NOMO-1 treated with dmso at 0.1 percent for 144 hours (cell line): ENCODE data around the gene KCNQ1OT1.

Experiments
- DNase-seq: peaks from one replicate; lab custom pipeline; 2025; ENCODE audit not compliant: unreplicated experiment; lab: John Stamatoyannopoulos, UW

Gene KCNQ1OT1

GRCh38 chr11:2721210-2721916, 21.6 kb upstream of the KCNQ1OT1 start:
- DNase-seq = no peak

- DNase-seq = no peak
Measured at GRCh38 chr11:2719831-2720590, 20.2 kb upstream of the KCNQ1OT1 start.

DNA sequence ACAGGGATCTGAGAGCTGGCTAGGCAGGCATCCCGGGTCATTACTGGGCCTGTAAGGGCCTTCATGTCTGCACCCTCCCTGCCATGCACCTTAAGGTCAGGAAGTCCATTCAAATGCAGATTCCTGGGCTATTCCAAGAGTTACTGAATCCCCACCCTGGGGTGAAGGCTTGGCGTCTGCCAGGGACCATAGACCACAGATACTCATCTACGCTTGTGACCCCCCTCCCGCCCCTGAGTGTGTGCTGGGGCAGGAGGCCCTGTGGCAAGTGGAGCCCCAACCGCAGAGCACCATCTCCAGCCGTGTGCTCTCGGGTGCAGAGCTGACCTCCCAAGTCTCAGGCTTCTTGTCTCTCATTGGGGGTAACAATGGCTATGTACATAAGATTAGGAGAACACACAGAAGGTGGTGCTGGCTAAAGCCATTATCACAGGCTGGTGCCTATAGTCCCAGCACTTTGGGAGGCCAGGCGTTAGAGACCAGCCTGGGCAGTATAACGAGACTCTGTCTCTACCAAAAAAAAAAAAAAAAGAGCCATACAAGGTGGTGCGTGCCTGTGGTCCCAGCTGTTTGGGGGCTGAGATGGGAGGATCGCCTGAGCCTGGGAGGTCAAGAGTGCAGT, 19.1 kb upstream of the KCNQ1OT1 start:
- DNase-seq = no peak

DNA sequence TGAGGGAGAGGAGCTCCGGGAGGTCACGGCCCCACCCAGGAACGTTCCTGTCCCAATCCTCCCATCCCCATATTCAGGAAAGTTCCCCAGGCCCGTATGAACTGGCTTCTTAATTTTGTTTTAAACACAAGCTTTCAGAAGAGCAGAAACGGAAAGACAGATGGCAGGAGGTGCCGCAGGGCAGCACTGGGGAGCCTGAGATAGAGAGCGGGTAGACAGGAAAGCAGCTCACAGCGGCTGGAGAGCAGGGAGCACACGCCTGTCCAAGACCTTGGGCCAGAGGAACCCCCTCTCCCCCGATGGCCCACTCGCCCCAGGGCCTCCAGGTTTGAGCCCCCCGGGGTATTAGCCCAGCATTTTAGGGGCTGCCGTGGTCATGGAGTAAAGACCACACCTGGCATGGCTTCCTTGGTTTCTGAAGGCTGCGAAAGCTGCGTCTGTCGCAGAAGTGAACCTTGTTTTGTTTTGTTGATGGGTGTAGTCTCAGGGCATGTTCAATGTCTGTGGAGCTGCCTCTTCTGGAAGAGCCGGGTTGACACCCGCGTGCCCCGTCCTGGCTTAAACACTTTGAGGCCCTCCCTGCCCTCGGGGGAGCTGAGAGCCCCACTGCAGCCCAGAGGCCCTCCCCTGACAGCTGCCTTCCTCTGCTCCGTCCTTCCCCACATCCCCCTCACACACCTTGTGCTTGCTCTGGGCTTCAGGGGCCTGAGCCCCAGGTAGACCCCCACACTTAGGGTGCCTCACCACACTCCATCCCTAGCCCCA, 17.9 kb upstream of the KCNQ1OT1 start:
- DNase-seq = no peak

- DNase-seq = no peak
Measured at GRCh38 chr11:2716376-2717095, 16.7 kb upstream of the KCNQ1OT1 start.

DNA sequence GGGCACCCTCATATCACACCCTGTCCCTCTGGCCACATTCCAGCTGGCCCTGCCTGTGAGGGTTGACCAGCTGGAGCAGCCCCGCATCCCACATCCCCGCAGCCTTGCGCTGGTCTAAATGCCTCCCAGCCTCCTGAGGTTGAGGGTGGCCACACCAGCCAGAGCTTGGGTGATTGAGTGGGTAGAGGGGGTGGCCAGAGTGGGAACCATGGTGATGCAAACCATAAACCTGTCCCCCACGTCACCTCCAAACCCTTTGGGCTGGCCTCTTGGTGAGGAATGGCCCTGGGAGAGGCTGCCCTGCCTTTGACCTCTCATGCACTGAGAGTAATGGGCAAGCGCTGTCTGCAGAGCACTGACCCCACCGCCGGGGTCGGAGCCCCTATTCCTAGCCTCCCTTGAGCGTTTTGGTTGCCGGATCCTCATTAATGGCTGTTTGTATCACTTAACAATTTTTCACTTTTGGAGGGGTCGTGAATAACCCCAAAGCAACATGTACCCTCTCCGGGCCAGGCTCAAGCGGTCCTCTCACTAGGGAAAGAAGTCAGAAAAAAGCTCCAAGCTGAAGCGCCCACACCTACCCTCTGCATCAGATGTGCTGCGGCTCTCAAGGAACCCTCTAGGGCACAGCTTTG, 16.0 kb upstream of the KCNQ1OT1 start:
- DNase-seq = no peak

- no peak for DNase-seq
Measured at GRCh38 chr11:2714871-2715270, 15.1 kb upstream of the KCNQ1OT1 start.

DNA sequence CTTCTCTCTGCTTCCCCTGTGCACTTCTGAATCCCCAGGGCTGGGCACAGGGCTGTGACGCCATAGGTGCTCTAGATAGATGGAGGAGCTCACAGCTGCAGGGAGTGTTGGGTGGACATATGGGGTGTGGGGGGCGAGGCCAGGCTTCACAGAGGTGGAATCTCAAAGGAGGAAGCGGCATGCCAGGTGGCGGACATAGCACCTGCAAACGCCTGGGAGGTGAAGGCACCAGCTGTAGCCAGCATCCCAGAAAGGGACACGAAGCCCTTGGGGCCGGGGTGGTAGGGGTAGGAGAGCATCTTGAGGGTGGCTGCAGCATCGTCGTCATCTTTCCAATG, 14.6 kb upstream of the KCNQ1OT1 start:
- DNase-seq = no peak

- no peak for DNase-seq
Measured at GRCh38 chr11:2713661-2714462, 14.1 kb upstream of the KCNQ1OT1 start.

GRCh38 chr11:2713094-2713493, 13.3 kb upstream of the KCNQ1OT1 start:
- no peak for DNase-seq

GRCh38 chr11:2711161-2711560, 11.4 kb upstream of the KCNQ1OT1 start:
- no peak for DNase-seq

- no peak for DNase-seq
Measured at GRCh38 chr11:2709429-2709828, 9.6 kb upstream of the KCNQ1OT1 start.

DNA sequence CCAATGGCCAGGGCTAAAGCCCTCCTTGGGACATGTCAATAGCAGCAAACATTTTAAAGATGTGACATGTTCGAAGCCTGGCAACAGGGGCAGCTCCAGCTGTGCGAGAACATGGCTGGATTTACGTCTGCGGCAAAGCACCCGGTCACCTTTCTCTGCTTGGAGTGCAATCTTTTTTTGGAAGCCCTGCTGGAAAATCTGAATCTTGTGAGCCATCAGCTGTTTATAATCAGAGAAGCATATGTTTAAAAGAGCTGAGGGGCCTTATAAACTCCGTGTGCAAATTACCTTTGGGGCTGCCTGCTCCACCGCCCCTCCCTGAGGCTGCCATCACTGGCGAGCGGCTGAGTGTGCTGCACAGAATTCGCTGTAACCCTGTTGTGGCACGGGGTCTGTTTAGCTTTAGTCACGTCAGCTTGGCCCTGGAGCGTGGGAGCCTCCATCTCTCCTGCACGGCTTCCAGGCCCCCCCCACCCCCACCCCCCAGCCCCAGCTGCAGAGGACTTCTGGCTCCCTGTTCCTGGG, 9.0 kb upstream of the KCNQ1OT1 start:
- DNase-seq = no peak

GRCh38 chr11:2708151-2708581, 8.4 kb upstream of the KCNQ1OT1 start:
- DNase-seq = no peak

GRCh38 chr11:2707736-2708135, 7.9 kb upstream of the KCNQ1OT1 start:
- no peak for DNase-seq

DNA sequence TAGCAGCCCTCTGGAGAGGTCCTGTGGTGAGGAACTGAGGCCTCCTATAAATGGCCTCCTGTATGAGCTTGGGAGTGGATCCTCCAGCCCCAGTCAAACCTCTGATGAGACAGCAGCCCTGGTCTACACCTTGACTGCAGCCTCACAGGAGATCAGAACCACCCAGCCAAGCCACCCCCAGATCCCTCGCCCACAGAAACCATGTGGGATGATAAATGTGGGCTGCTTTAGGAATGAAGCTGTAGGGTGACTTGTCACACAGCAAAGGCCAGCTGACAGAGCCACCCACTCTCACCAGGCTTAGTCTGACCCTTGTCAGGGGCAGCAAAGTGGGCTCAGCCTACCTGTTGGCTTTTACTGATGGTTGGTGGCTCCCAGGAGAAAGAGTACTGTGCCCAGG, 6.5 kb upstream of the KCNQ1OT1 start:
- DNase-seq = no peak

DNA sequence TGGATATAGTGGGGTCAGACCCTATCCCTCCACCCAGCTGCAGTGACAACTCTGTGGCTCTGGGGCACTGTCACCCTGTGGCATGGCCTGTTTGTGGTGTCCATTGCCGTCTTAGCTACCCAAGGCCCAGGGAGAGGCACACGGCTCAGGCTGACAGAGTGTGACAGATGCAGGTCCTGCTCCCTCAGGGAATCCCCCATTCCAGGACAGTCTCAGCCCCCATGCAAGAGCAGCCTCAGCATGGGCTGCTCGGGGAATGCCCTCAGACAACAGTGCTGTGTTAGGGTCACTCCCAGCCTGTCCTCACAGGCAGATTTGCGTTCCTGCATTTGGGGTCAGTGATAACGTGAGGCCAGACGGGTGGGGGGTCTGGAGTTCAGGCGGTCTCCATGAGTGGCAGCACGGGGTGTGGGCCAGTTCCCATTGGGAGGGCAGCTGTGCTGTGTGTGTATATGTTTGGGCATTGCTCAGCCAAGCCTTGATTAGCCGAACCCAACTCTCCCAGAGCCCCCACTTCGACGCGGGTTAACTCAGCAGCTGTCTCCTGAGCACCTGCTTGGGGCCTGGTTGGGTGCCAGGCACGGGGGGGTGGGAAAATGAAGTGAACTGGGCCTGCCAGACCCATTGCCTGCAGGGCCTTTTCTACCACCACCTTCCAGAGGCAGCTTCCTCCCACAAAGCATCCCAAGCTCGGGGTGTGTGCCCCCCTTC, 5.3 kb upstream of the KCNQ1OT1 start:
- DNase-seq = no peak

- DNase-seq = no peak
Measured at GRCh38 chr11:2704356-2704755, 4.6 kb upstream of the KCNQ1OT1 start.
